Measurements from ENCODE around the gene RNF150. TPM values are rescaled to one million over a fixed set of nuclear protein-coding genes. Genes with fewer than 3 reads are reported as not detected.

RNF150 gene
- polyA plus RNA-seq, 1 donor = 9.0 TPM

DNA sequence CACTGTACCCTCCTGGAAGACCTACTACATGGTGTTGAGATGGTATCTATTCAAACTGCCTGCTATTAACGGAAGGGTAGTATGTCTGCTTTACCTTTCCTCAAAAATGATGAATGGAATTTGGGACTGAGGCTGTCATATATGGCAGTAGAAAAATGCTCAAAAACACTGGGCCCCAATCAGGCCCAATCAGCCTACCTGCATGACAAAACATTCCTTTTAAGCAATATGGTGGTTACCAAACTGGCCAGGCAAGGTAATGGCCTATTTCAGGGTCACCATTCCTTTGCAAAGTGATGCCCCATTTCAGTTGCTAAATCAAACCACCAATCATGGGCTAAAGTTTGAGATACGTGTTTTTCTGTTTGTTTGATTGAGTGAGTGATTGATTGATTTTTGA, 14.9 kb downstream of the RNF150 start:
- no CpG with 5 or more reads among the region's 2 CpGs for WGBS (ENCODE audit: insufficient coverage, low lambda C conversion rate)

DNA sequence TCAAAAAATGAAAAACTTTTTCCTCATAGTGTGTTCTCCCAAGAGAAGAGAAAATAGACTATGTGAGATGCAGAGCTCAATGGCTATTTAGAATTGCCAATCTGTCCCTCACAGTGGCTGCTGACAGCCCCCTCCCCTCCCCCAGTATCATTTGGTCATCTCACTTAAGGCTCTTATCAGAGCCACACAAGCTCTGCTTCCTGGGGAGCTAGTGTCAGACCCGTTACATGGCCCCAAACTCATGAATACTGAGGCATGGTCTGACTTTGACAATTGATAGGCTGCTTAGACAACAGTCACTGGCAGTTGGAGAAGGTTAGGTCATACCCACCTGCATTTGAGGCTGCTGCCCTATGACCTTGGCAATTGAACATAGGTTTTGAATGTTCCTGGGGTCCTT, 15.3 kb downstream of the RNF150 start:
- no peaks in the 10 kb centered on the region for H3K36me3 ChIP-seq (ENCODE audit: control insufficient read depth, insufficient read depth, low read length)
- no peak for DNase-seq
- H3K27me3 ChIP-seq (ENCODE audit: control insufficient read depth, insufficient read depth, low read length) = no peaks in the 10 kb centered on the region
- H3K9me3 ChIP-seq (ENCODE audit: control insufficient read depth, low read depth, low read length) = peaks cover 3% of the 10 kb centered on the region
- no peaks in the 10 kb centered on the region for H3K4me1 ChIP-seq (ENCODE audit: control insufficient read depth, insufficient read depth, low read length)
- no peak overlapping the region for H3K4me3 ChIP-seq (ENCODE audit: low read length)
- no CpG with 5 or more reads among the region's 1 CpG for WGBS (ENCODE audit: insufficient coverage, low lambda C conversion rate)
- H3K27ac ChIP-seq (ENCODE audit: low read length) = no peak overlapping the region

More for the DNA sequence above, 14.9 kb downstream of the RNF150 start:
- no peak for DNase-seq
- Histone ChIP-seq H3K27me3 (ENCODE audit: control insufficient read depth, insufficient read depth, low read length) (no peaks in the 10 kb centered on the region), H3K4me1 (ENCODE audit: control insufficient read depth, insufficient read depth, low read length) (no peaks in the 10 kb centered on the region), H3K27ac (ENCODE audit: low read length) (no peak overlapping the region), H3K36me3 (ENCODE audit: control insufficient read depth, insufficient read depth, low read length) (no peaks in the 10 kb centered on the region), H3K9me3 (ENCODE audit: control insufficient read depth, low read depth, low read length) (peaks cover 3% of the 10 kb centered on the region), H3K4me3 (ENCODE audit: low read length) (no peak overlapping the region)

DNA sequence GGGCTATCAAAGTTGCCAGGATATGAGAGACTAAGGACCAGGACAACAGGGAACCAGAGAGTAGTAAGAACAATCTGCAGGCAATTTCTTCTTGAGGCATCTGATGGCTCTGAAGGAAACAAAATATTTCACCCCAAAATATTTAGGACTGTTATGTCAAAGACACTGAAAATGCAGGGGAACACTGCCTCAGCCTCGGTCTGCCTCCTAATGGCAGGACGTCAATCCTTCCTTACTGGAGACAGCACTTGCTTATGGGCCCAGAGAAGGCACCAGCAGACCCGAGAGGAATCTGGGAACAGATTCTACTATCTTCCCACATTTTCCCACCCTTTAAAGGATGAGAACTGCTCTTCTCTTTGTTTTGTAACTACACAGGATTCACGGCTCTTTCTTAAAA, 23.3 kb downstream of the RNF150 start:
- Histone ChIP-seq H3K27me3 (ENCODE audit: control insufficient read depth, insufficient read depth, low read length) (no peaks in the 10 kb centered on the region), H3K4me3 (ENCODE audit: low read length) (no peak overlapping the region), H3K4me1 (ENCODE audit: control insufficient read depth, insufficient read depth, low read length) (no peaks in the 10 kb centered on the region), H3K36me3 (ENCODE audit: control insufficient read depth, insufficient read depth, low read length) (no peaks in the 10 kb centered on the region), H3K9me3 (ENCODE audit: control insufficient read depth, low read depth, low read length) (no peaks in the 10 kb centered on the region), H3K27ac (ENCODE audit: low read length) (no peak overlapping the region)
- no peak for DNase-seq
- WGBS (ENCODE audit: insufficient coverage, low lambda C conversion rate) = no CpG with 5 or more reads among the region's 4 CpGs

DNA sequence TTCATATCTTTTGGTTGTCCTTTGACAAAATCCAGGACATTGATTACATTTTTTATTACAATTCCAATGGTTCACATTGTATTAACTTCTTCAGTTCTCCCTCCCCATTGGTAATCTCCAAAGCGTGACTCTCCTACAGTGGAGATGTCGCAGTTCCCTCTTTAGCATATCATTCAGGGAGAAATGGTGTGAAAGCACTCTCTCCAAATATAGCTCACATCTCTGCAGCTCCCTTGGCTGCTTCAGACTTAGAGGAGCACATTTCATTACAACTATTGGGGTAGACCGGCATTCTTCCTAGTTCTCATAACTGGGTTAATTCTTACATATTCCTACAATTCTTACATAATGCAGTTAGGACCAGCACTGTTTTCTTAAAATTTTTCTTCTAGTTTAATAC, 25.3 kb downstream of the RNF150 start:
- whole genome bisulfite sequencing (ENCODE audit: insufficient coverage, low lambda C conversion rate) = 90% methylated on average over 1 of the region's 3 CpGs
- H3K36me3 ChIP-seq (ENCODE audit: control insufficient read depth, insufficient read depth, low read length) = no peaks in the 10 kb centered on the region
- no peak overlapping the region for H3K4me3 ChIP-seq (ENCODE audit: low read length)
- no peak overlapping the region for H3K27ac ChIP-seq (ENCODE audit: low read length)
- H3K4me1 ChIP-seq (ENCODE audit: control insufficient read depth, insufficient read depth, low read length) = no peaks in the 10 kb centered on the region
- no peaks in the 10 kb centered on the region for H3K9me3 ChIP-seq (ENCODE audit: control insufficient read depth, low read depth, low read length)
- H3K27me3 ChIP-seq (ENCODE audit: control insufficient read depth, insufficient read depth, low read length) = no peaks in the 10 kb centered on the region
- DNase-seq = no peak

DNA sequence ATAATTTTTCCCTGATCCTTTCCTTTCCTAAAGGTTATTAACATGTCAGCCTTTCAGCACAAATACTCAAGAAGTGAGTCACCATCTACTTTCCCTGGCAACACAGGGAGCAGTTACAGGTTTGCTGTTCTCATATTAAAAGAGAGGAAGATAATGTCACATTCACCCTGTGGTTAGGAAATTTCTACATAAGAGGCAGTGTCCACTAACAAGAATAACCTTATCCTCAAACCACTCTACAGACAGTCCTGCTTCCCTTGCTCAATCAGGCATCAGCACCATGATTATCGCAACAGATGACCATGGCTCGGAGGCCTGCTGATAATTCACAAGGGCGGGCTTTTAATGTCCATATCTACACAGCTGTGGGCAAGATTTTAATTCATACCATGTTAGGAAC, 30.9 kb downstream of the RNF150 start:
- no peak for DNase-seq
- no peaks in the 10 kb centered on the region for H3K9me3 ChIP-seq (ENCODE audit: control insufficient read depth, low read depth, low read length)
- no CpG with 5 or more reads among the region's 3 CpGs for WGBS (ENCODE audit: insufficient coverage, low lambda C conversion rate)
- H3K27me3 ChIP-seq (ENCODE audit: control insufficient read depth, insufficient read depth, low read length) = no peaks in the 10 kb centered on the region
- H3K36me3 ChIP-seq (ENCODE audit: control insufficient read depth, insufficient read depth, low read length) = no peaks in the 10 kb centered on the region
- no peak overlapping the region for H3K27ac ChIP-seq (ENCODE audit: low read length)
- H3K4me3 ChIP-seq (ENCODE audit: low read length) = no peak overlapping the region
- no peaks in the 10 kb centered on the region for H3K4me1 ChIP-seq (ENCODE audit: control insufficient read depth, insufficient read depth, low read length)

DNA sequence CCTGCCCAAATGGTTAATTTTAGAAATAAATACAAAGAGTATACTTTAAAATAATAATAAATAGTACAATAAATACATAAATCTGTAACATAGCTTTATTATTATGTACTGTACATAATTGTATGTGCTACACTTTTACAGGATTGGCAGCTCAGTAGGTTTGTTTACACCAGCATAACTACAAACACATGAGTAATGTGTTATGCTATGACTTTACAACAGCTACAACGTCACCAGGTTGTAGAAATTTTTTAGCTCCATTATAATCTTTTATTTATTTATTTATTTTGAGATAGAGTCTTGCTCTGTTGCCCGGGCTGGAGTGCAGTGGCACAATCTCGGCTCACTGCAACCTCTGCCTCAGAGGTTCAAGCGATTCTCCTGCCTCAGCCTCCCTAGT, 31.8 kb downstream of the RNF150 start:
- H3K36me3 ChIP-seq (ENCODE audit: control insufficient read depth, insufficient read depth, low read length) = no peaks in the 10 kb centered on the region
- no peak for DNase-seq
- no peaks in the 10 kb centered on the region for H3K4me1 ChIP-seq (ENCODE audit: control insufficient read depth, insufficient read depth, low read length)
- H3K9me3 ChIP-seq (ENCODE audit: control insufficient read depth, low read depth, low read length) = no peaks in the 10 kb centered on the region
- H3K4me3 ChIP-seq (ENCODE audit: low read length) = no peak overlapping the region
- WGBS (ENCODE audit: insufficient coverage, low lambda C conversion rate) = 100% methylated on average over 1 of the region's 4 CpGs
- no peaks in the 10 kb centered on the region for H3K27me3 ChIP-seq (ENCODE audit: control insufficient read depth, insufficient read depth, low read length)
- no peak overlapping the region for H3K27ac ChIP-seq (ENCODE audit: low read length)

- Histone ChIP-seq H3K36me3 (ENCODE audit: control insufficient read depth, insufficient read depth, low read length) (no peaks in the 10 kb centered on the region), H3K4me1 (ENCODE audit: control insufficient read depth, insufficient read depth, low read length) (no peaks in the 10 kb centered on the region), H3K27ac (ENCODE audit: low read length) (no peak overlapping the region), H3K27me3 (ENCODE audit: control insufficient read depth, insufficient read depth, low read length) (no peaks in the 10 kb centered on the region), H3K4me3 (ENCODE audit: low read length) (no peak overlapping the region), H3K9me3 (ENCODE audit: control insufficient read depth, low read depth, low read length) (no peaks in the 10 kb centered on the region)
- no peak for DNase-seq
- 100% methylated on average over 1 of the region's 1 CpG for WGBS (ENCODE audit: insufficient coverage, low lambda C conversion rate)
Observed at GRCh38 chr4:141099326-141099725, 33.9 kb downstream of the RNF150 start.

- no CpG with 5 or more reads among the region's 3 CpGs for WGBS (ENCODE audit: insufficient coverage, low lambda C conversion rate)
- no peak for DNase-seq
- no peaks in the 10 kb centered on the region for H3K36me3 ChIP-seq (ENCODE audit: control insufficient read depth, insufficient read depth, low read length)
Observed at GRCh38 chr4:141098163-141098562, 35.1 kb downstream of the RNF150 start.

DNA sequence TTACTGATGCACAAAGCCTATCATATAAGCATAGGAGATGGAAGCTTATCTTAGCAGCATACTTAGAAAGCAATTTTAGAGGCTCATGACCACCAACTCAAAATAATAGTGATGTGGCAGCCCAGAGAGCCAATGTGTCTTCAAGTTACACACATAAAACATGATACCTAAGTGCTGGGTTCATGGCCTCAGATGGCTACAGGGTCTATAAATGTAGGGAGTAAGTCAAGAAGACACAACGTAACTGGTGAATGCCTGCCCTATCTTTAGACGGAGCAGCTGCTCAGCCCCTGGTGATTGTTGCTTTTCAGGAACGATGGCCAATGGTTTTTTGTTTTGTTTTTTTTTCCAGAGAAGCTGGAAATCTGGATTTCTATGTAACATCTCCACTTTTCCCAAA, 42.8 kb downstream of the RNF150 start:
- no peaks in the 10 kb centered on the region for H3K27me3 ChIP-seq (ENCODE audit: control insufficient read depth, insufficient read depth, low read length)
- no peaks in the 10 kb centered on the region for H3K9me3 ChIP-seq (ENCODE audit: control insufficient read depth, low read depth, low read length)
- H3K36me3 ChIP-seq (ENCODE audit: control insufficient read depth, insufficient read depth, low read length) = no peaks in the 10 kb centered on the region
- H3K4me1 ChIP-seq (ENCODE audit: control insufficient read depth, insufficient read depth, low read length) = no peaks in the 10 kb centered on the region
- H3K27ac ChIP-seq (ENCODE audit: low read length) = no peak overlapping the region
- WGBS (ENCODE audit: insufficient coverage, low lambda C conversion rate) = 34% methylated on average over 3 of the region's 3 CpGs
- no peak for DNase-seq
- no peak overlapping the region for H3K4me3 ChIP-seq (ENCODE audit: low read length)

More at GRCh38 chr4:141098163-141098562, 35.1 kb downstream of the RNF150 start:
- Histone ChIP-seq H3K27me3 (ENCODE audit: control insufficient read depth, insufficient read depth, low read length) (no peaks in the 10 kb centered on the region), H3K27ac (ENCODE audit: low read length) (no peak overlapping the region), H3K4me3 (ENCODE audit: low read length) (no peak overlapping the region), H3K4me1 (ENCODE audit: control insufficient read depth, insufficient read depth, low read length) (no peaks in the 10 kb centered on the region), H3K9me3 (ENCODE audit: control insufficient read depth, low read depth, low read length) (no peaks in the 10 kb centered on the region)

- WGBS (ENCODE audit: insufficient coverage, low lambda C conversion rate) = no CpG with 5 or more reads among the region's 9 CpGs
- no peaks in the 10 kb centered on the region for H3K4me1 ChIP-seq (ENCODE audit: control insufficient read depth, insufficient read depth, low read length)
- H3K27me3 ChIP-seq (ENCODE audit: control insufficient read depth, insufficient read depth, low read length) = no peaks in the 10 kb centered on the region
- H3K27ac ChIP-seq (ENCODE audit: low read length) = no peak overlapping the region
- no peak for DNase-seq
- H3K9me3 ChIP-seq (ENCODE audit: control insufficient read depth, low read depth, low read length) = no peaks in the 10 kb centered on the region
- H3K4me3 ChIP-seq (ENCODE audit: low read length) = no peak overlapping the region
- no peaks in the 10 kb centered on the region for H3K36me3 ChIP-seq (ENCODE audit: control insufficient read depth, insufficient read depth, low read length)
Observed at GRCh38 chr4:141081921-141082395, 51.3 kb downstream of the RNF150 start.

DNA sequence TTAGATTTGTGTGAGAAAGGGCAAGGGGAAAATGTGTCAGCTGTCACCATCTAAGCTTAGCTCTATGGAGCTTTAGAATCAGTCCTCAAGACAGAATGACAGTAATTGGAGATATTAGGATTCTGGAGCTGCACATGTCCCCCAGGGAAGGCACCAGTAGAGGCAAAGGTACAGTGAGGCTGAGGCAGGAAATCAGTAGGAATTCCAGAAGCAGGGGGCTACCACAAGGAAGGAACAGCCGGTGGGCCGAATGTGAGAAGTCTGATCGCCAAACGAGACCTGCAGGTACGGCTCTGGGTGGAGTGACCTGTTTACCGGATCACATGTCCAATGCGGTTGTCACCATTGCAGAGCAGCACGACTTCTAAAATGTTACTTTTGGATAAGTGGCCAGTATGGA, 52.6 kb downstream of the RNF150 start:
- H3K27ac ChIP-seq (ENCODE audit: low read length) = no peak overlapping the region
- H3K27me3 ChIP-seq (ENCODE audit: control insufficient read depth, insufficient read depth, low read length) = no peaks in the 10 kb centered on the region
- no CpG with 5 or more reads among the region's 8 CpGs for WGBS (ENCODE audit: insufficient coverage, low lambda C conversion rate)
- no peak for DNase-seq
- no peaks in the 10 kb centered on the region for H3K4me1 ChIP-seq (ENCODE audit: control insufficient read depth, insufficient read depth, low read length)
- H3K4me3 ChIP-seq (ENCODE audit: low read length) = no peak overlapping the region
- no peaks in the 10 kb centered on the region for H3K36me3 ChIP-seq (ENCODE audit: control insufficient read depth, insufficient read depth, low read length)
- no peaks in the 10 kb centered on the region for H3K9me3 ChIP-seq (ENCODE audit: control insufficient read depth, low read depth, low read length)
